ENCODE measurements around the gene SLC39A6. TPM values are rescaled to one million over a fixed set of nuclear protein-coding genes. Genes with fewer than 3 reads are reported as not detected.

The SLC39A6 gene
- total and polyA plus RNA-seq, 2 donors (not counting 1 experiment from before 2014, with no cell fraction given) = 8.9 to 19.5 TPM

DNA sequence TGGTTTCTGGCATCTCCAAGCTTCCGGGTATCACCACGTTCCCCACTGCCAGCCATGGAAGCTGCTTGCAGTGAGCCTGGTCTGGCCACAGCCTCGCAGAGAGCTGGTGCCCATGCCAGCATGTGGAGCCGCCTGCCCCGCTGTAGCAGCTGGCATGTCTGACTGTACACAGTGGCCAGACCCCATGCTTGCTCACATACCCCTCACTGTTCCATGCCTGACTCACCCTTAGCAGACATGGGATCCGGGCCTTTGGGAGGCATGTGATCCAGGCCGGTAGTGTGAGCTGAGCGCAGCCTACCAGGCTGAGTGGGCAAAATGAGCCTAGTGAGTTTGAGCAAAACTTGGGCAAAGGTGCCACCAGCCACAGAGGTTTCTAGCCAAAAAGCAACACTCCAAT, 43.0 kb downstream of the SLC39A6 start:
- DNase-seq (no peak), ATAC-seq (ENCODE audit: low read depth) (no peak)
- peaks cover 1 to 10% (median 1%) of the 10 kb centered on the region in 3 donors for H3K9me3 ChIP-seq (ENCODE audit: control extremely low read depth in 1 of 3, control insufficient read depth in 2 of 3, insufficient read depth in 1 of 3, low read length in 2 of 3)
- H3K4me1 Mint-ChIP-seq = peaks cover 25% of the 10 kb centered on the region
- no peaks in the 10 kb centered on the region for H3K79me2 ChIP-seq (ENCODE audit: control insufficient read depth, insufficient read depth, low read length)
- intact Hi-C loops (cut with micrococcal nuclease) = no loop called here
- H3K4me1 ChIP-seq (ENCODE audit: control insufficient read depth in 2 of 2, insufficient read depth in 2 of 2, low read length in 2 of 2) = peaks cover 8 to 14% of the 10 kb centered on the region in 2 donors
- no peak for TF ChIP-seq EZH2 (IDR thresholded peaks at IDR 0.05; ENCODE audit: borderline replicate concordance, insufficient read depth, low read depth, low read length, poor library complexity, severe bottlenecking)
- TF ChIP-seq, protein P1, sequence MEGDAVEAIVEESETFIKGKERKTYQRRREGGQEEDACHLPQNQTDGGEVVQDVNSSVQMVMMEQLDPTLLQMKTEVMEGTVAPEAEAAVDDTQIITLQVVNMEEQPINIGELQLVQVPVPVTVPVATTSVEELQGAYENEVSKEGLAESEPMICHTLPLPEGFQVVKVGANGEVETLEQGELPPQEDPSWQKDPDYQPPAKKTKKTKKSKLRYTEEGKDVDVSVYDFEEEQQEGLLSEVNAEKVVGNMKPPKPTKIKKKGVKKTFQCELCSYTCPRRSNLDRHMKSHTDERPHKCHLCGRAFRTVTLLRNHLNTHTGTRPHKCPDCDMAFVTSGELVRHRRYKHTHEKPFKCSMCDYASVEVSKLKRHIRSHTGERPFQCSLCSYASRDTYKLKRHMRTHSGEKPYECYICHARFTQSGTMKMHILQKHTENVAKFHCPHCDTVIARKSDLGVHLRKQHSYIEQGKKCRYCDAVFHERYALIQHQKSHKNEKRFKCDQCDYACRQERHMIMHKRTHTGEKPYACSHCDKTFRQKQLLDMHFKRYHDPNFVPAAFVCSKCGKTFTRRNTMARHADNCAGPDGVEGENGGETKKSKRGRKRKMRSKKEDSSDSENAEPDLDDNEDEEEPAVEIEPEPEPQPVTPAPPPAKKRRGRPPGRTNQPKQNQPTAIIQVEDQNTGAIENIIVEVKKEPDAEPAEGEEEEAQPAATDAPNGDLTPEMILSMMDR (IDR thresholded peaks at IDR 0.05) = no peak
- no peak overlapping the region for H3K9ac ChIP-seq (ENCODE audit: low read length)
- no peak overlapping the region for H3K4me2 ChIP-seq (replicated peaks; ENCODE audit: low read depth, low read length, poor library complexity, severe bottlenecking)
- H3K36me3 ChIP-seq (replicated peaks in 1 of 2; ENCODE audit: control extremely low read depth in 1 of 2, control insufficient read depth in 1 of 2, extremely low read depth in 1 of 2, insufficient read depth in 2 of 2, low read length in 1 of 2) = no peaks in the 10 kb centered on the region
- no peaks in the 10 kb centered on the region for H3K27me3 ChIP-seq (replicated peaks in 1 of 4; ENCODE audit: control extremely low read depth in 1 of 4, control insufficient read depth in 3 of 4, insufficient read depth in 4 of 4, low read length in 3 of 4)
- no peak overlapping the region for H3K4me3 ChIP-seq (ENCODE audit: control extremely low read depth in 1 of 5, extremely low read depth in 1 of 5, insufficient read depth in 1 of 5, low read depth in 2 of 5, low read length in 4 of 5)
- POLR2A ChIA-PET = no interaction called here
- H2AFZ ChIP-seq (ENCODE audit: insufficient read depth, low read depth, low read length, poor library complexity, severe bottlenecking) = no peak overlapping the region
- H4K20me1 ChIP-seq (ENCODE audit: control insufficient read depth, insufficient read depth, low read length, poor library complexity, severe bottlenecking) = no peaks in the 10 kb centered on the region
- H3K4me3 Mint-ChIP-seq = no peak overlapping the region
- no peaks in the 10 kb centered on the region for H3K27me3 Mint-ChIP-seq
- H3K9me3 Mint-ChIP-seq (ENCODE audit: insufficient read depth) = no peaks in the 10 kb centered on the region
- no peak overlapping the region for H3K27ac ChIP-seq (ENCODE audit: low read length in 2 of 2)
- CTCF ChIA-PET = interaction anchor here (1.1 to 1.9 kb wide), 2 partner anchors 10 to 198 kb away, joined by 3 to 8 read pairs; no protein-coding TSS in a partner anchor
- H3K27ac Mint-ChIP-seq = no peak overlapping the region
- 90% methylated on average over 8 of the region's 8 CpGs for WGBS (ENCODE audit: insufficient coverage)

DNA sequence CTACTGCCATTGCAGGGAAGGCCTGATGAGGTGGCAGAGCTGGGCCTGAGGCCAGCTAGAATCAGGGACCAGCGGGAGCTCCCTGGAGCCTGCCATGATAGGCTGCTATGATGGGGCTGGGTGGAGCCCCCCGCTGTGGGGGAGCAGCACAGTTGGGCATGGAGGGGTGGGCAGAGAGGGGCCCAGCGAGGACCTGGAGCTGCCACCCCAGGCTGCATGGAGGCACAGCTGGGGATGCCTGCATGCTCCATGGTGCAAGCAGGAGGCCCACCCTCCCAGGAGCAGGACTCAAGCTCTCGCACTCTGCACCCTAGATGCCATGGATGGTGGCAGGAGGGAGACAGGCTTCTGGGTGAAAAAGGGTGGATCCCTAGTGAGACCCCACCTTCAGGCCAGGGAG, 43.9 kb downstream of the SLC39A6 start:
- 98% methylated on average over 4 of the region's 4 CpGs for WGBS (ENCODE audit: insufficient coverage)
- ChIA-PET CTCF (interaction anchor here (1.1 to 1.9 kb wide), 2 partner anchors 9 to 11 kb away, joined by 4 to 8 read pairs; no protein-coding TSS in a partner anchor), POLR2A (no interaction called here)
- Mint-ChIP-seq H3K27ac (no peak overlapping the region), H3K4me3 (no peak overlapping the region), H3K9me3 (ENCODE audit: insufficient read depth) (no peaks in the 10 kb centered on the region), H3K4me1 (peaks cover 25% of the 10 kb centered on the region), H3K27me3 (no peaks in the 10 kb centered on the region)
- Histone ChIP-seq H3K36me3 (replicated peaks in 1 of 2; ENCODE audit: control extremely low read depth in 1 of 2, control insufficient read depth in 1 of 2, extremely low read depth in 1 of 2, insufficient read depth in 2 of 2, low read length in 1 of 2) (no peaks in the 10 kb centered on the region), H4K20me1 (ENCODE audit: control insufficient read depth, insufficient read depth, low read length, poor library complexity, severe bottlenecking) (no peaks in the 10 kb centered on the region), H3K27ac (ENCODE audit: low read length in 2 of 2) (no peak overlapping the region), H3K9ac (ENCODE audit: low read length) (no peak overlapping the region), H3K79me2 (ENCODE audit: control insufficient read depth, insufficient read depth, low read length) (no peaks in the 10 kb centered on the region), H3K9me3 (ENCODE audit: control extremely low read depth in 1 of 3, control insufficient read depth in 2 of 3, insufficient read depth in 1 of 3, low read length in 2 of 3) (peaks cover 1 to 11% (median 9%) of the 10 kb centered on the region in 3 donors), H2AFZ (ENCODE audit: insufficient read depth, low read depth, low read length, poor library complexity, severe bottlenecking) (no peak overlapping the region), H3K4me1 (ENCODE audit: control insufficient read depth in 2 of 2, insufficient read depth in 2 of 2, low read length in 2 of 2) (peaks cover 8 to 14% of the 10 kb centered on the region in 2 donors), H3K4me3 (ENCODE audit: control extremely low read depth in 1 of 5, extremely low read depth in 1 of 5, insufficient read depth in 1 of 5, low read depth in 2 of 5, low read length in 4 of 5) (no peak overlapping the region), H3K27me3 (replicated peaks in 1 of 4; ENCODE audit: control extremely low read depth in 1 of 4, control insufficient read depth in 3 of 4, insufficient read depth in 4 of 4, low read length in 3 of 4) (no peaks in the 10 kb centered on the region), H3K4me2 (replicated peaks; ENCODE audit: low read depth, low read length, poor library complexity, severe bottlenecking) (no peak overlapping the region)
- ATAC-seq (ENCODE audit: low read depth) (no peak), DNase-seq (no peak)
- no peak for TF ChIP-seq EZH2 (IDR thresholded peaks at IDR 0.05; ENCODE audit: borderline replicate concordance, insufficient read depth, low read depth, low read length, poor library complexity, severe bottlenecking)
- TF ChIP-seq, protein P1 (IDR thresholded peaks at IDR 0.05) = no peak
- intact Hi-C loops (cut with micrococcal nuclease) = no loop called here

Data from B cell (primary cell).